SK-N-SH (cell line): ENCODE measurements around the gene EZR. TPM values are rescaled to one million over a fixed set of nuclear protein-coding genes. Genes with fewer than 3 reads are reported as not detected.

Source experiments
- CTCF ChIA-PET: fragments of 300-600, 350-600 bp; formaldehyde crosslinking; extraction: SDS; loops from one replicate; lab custom pipeline; 2021; lab: Yijun Ruan, JAX
- POLR2A ChIA-PET: fragments of 350-600 bp; sonication (Branson Sonifier 250); formaldehyde crosslinking; extraction: SDS; loops from one replicate; lab custom pipeline; 2020; ENCODE audit warnings: antibody characterized with exemption, inconsistent platforms; lab: Yijun Ruan, JAX
- DNase-seq: peaks from one replicate; pipeline ENCODE4 v3.0.0; 2012
- H2AFZ ChIP-seq: fragments of 200-600 bp; sonication (generic); 2 replicates; pipeline ENCODE4 v1.8.1; 2016; ENCODE audit warnings: antibody characterized with exemption, mild to moderate bottlenecking, low read depth
- H3F3A ChIP-seq: fragments of 200-600 bp; sonication (generic); replicated peaks from 2 replicates; pipeline ENCODE3; 2016; ENCODE audit warnings: antibody characterized with exemption, mild to moderate bottlenecking; ENCODE audit not compliant: insufficient read depth
- H3K27ac ChIP-seq, 2 experiments: fragments of 200-500 bp in 1 of 2; fragments of 200-600 bp in 1 of 2; sonication (Bioruptor generic) in 1 of 2; sonication (generic), shearing (Covaris generic) in 1 of 2; 2 replicates each; pipeline versions ENCODE4 v1.5.1 to v1.6.1; 2014 to 2016; ENCODE audit warnings: low read depth in 2 of 2, inconsistent platforms in 1 of 2, low read length in 1 of 2, mild to moderate bottlenecking in 1 of 2, mixed read lengths in 1 of 2
- H3K27me3 ChIP-seq: fragments of 200-600 bp; sonication (generic), shearing (Covaris generic); 2 replicates; pipeline ENCODE4 v1.6.1; 2016; ENCODE audit warnings: mixed run types; ENCODE audit not compliant: insufficient read depth
- H3K36me3 ChIP-seq, 2 experiments: fragments of 200-500 bp in 1 of 2; fragments of 200-600 bp in 1 of 2; sonication (Bioruptor generic) in 1 of 2; sonication (generic) in 1 of 2; replicated peaks in 1 of 2; 2 replicates each; pipeline versions ENCODE3 to v1.5.1; 2014 to 2016; ENCODE audit warnings: low read length in 1 of 2, mild to moderate bottlenecking in 1 of 2; ENCODE audit not compliant: insufficient read depth in 2 of 2, control insufficient read depth in 1 of 2
- H3K4me1 ChIP-seq, 2 experiments: fragments of 200-500 bp in 1 of 2; fragments of 200-600 bp in 1 of 2; sonication (Bioruptor generic) in 1 of 2; sonication (generic), shearing (Covaris generic) in 1 of 2; 2 replicates each; pipeline versions ENCODE4 v1.5.1 to v1.6.1; 2014 to 2016; ENCODE audit warnings: low read depth in 1 of 2, low read length in 1 of 2, mixed run types in 1 of 2; ENCODE audit not compliant: insufficient read depth in 2 of 2, control insufficient read depth in 1 of 2
- H3K4me2 ChIP-seq: fragments of 200-600 bp; sonication (generic), shearing (Covaris generic); 2 replicates; pipeline ENCODE4 v1.6.1; 2017; ENCODE audit warnings: mixed run types
- H3K4me3 ChIP-seq, 2 experiments: fragments of 200-500 bp in 1 of 2; fragments of 200-600 bp in 1 of 2; sonication (Bioruptor generic) in 1 of 2; sonication (generic), shearing (Covaris generic) in 1 of 2; 2 replicates each; pipeline versions ENCODE4 v1.5.1 to v1.8.1; 2014 to 2016; ENCODE audit warnings: low read depth in 2 of 2, inconsistent platforms in 1 of 2, low read length in 1 of 2, mild to moderate bottlenecking in 1 of 2, mixed read lengths in 1 of 2, moderate library complexity in 1 of 2
- H3K79me2 ChIP-seq: fragments of 200-600 bp; sonication (generic); 2 replicates; pipeline ENCODE4 v1.8.1; 2017; ENCODE audit warnings: mild to moderate bottlenecking; ENCODE audit not compliant: insufficient read depth
- H3K9ac ChIP-seq: fragments of 200-600 bp; sonication (generic); 2 replicates; pipeline ENCODE4 v1.6.1; 2017; ENCODE audit warnings: mixed run types
- H3K9me2 ChIP-seq: fragments of 200-600 bp; sonication (generic); 2 replicates; pipeline ENCODE4 v1.6.1; 2017; ENCODE audit warnings: mixed run types
- H3K9me3 ChIP-seq: fragments of 200-600 bp; sonication (generic); 2 replicates; pipeline ENCODE4 v1.6.1; 2017; ENCODE audit warnings: mixed run types, mild to moderate bottlenecking, moderate library complexity
- H4K20me1 ChIP-seq: fragments of 200-600 bp; sonication (generic); 2 replicates; pipeline ENCODE4 v1.6.1; 2017; ENCODE audit warnings: mild to moderate bottlenecking, mixed run types; ENCODE audit not compliant: insufficient read depth
- CHD2 ChIP-seq: fragments of 150-350 bp; IDR thresholded peaks from 2 replicates; pipeline ENCODE4 v1.6.1; 2018; ENCODE audit warnings: low read length; ENCODE audit not compliant: partially characterized antibody
- ELF1 ChIP-seq: IDR thresholded peaks from 2 replicates; pipeline ENCODE4 v1.4.0; 2012
- EZH2phosphoT487 ChIP-seq: fragments of 200-600 bp; sonication (generic); IDR thresholded peaks from 2 replicates; pipeline ENCODE4 v1.6.1; 2017; ENCODE audit warnings: low read depth, mixed run types, mild to moderate bottlenecking, antibody characterized with exemption, moderate library complexity, borderline replicate concordance
- FOSL2 ChIP-seq: IDR thresholded peaks from 2 replicates; pipeline ENCODE4 v1.4.0; 2012; ENCODE audit warnings: low read depth, mild to moderate bottlenecking, moderate library complexity, borderline replicate concordance
- FOXJ3 ChIP-seq: sonication (generic); formaldehyde crosslinking; IDR thresholded peaks from 2 replicates; pipeline ENCODE4 v1.5.1; 2020; ENCODE audit warnings: mild to moderate bottlenecking, missing genetic modification reagents
- GATA2 ChIP-seq: sonication (generic); formaldehyde crosslinking; IDR thresholded peaks from 2 replicates; pipeline ENCODE4 v1.5.0; 2020; ENCODE audit warnings: mild to moderate bottlenecking, missing genetic modification reagents
- IRF3 ChIP-seq: fragments of 150-350 bp; IDR thresholded peaks from 2 replicates; pipeline ENCODE4 v1.6.1; 2016; ENCODE audit warnings: mild to moderate bottlenecking, low read depth, low read length
- JUND ChIP-seq: IDR thresholded peaks from 2 replicates; pipeline ENCODE4 v1.4.0; 2012
- MXI1 ChIP-seq: IDR thresholded peaks from 2 replicates; pipeline ENCODE4 v1.6.1; 2012; ENCODE audit warnings: mild to moderate bottlenecking, low read depth, low read length, improper control_type of control experiment
- NFIC ChIP-seq: IDR thresholded peaks from 2 replicates; pipeline ENCODE4 v1.4.0; 2012; ENCODE audit warnings: borderline replicate concordance
- NRF1 ChIP-seq: IDR thresholded peaks from 2 replicates; pipeline ENCODE4 v1.6.1; 2012; ENCODE audit warnings: low read depth, mild to moderate bottlenecking, low read length
- RCOR1 ChIP-seq: fragments of 150-350 bp; IDR thresholded peaks from 2 replicates; pipeline ENCODE4 v1.6.1; 2017; ENCODE audit warnings: antibody characterized with exemption, low read length
- RFX5 ChIP-seq: IDR thresholded peaks from 2 replicates; pipeline ENCODE4 v1.6.1; 2012; ENCODE audit warnings: mild to moderate bottlenecking, improper control_type of control experiment, low read length
- RXRA ChIP-seq: IDR thresholded peaks from 2 replicates; pipeline ENCODE4 v1.4.0; 2012; ENCODE audit warnings: low read depth, mild to moderate bottlenecking, borderline replicate concordance
- SIN3A ChIP-seq: IDR thresholded peaks from 2 replicates; pipeline ENCODE4 v1.6.1; 2012; ENCODE audit warnings: low read depth, mild to moderate bottlenecking, low read length, moderate library complexity, borderline replicate concordance
- SMC3 ChIP-seq: IDR thresholded peaks from 2 replicates; pipeline ENCODE4 v1.6.1; 2012; ENCODE audit warnings: low read depth, low read length, improper control_type of control experiment
- TEAD4 ChIP-seq: IDR thresholded peaks from 2 replicates; pipeline ENCODE4 v1.4.0; 2012; ENCODE audit warnings: mild to moderate bottlenecking, borderline replicate concordance; ENCODE audit not compliant: insufficient read depth
- USF2 ChIP-seq: fragments of 150-350 bp; IDR thresholded peaks from 2 replicates; pipeline ENCODE4 v1.6.1; 2017; ENCODE audit warnings: antibody characterized with exemption, low read length, low read depth, borderline replicate concordance
- whole genome bisulfite sequencing: methylation state at CpG from one replicate; pipeline ENCODE4 v1.1.6; 2017; ENCODE audit warnings: low lambda C conversion rate; 5-methylcytosine and 5-hydroxymethylcytosine counted together
- polyA plus RNA-seq, 3 experiments: library from polyadenylated mRNA; depleted of rRNA; stranded (reverse); fragments of >200 nt; gene quantifications; 2 replicates each; pipeline ENCODE4 v1.2.3, GENCODE V29; 2012
- TF ChIP-seq, protein P1 (sequence below): IDR thresholded peaks from 2 replicates; pipeline ENCODE4; 2012

EZR gene
- polyA plus RNA-seq, 1 of the 3 experiments (the other 2 are of a cell fraction): 92.0 TPM

DNA sequence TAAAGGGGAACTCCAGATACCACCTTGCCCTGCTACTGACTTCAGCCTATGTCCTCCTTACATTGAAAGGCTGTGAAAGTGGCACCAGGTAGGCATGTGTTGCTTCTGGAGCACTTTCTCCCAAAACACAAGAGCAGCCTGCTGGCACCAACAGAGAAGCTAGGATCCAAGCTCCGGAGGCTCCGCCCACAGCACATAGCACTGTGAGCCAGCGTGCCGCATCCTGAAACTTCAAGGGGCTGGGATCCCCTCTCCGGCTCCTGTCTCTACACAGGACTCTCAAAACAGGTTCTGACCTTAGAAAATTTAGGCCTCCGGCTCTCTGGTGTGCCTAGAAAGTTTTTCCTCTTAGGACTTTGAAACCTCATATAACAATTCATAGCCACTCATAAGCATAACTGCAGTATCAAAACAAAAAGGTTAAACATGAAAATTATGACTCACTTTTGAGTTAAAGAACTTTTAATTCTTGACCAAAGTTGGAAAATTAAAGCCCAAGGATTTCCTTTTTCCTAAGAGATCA, 41.1 kb downstream of the EZR start:
- ChIA-PET CTCF (interaction anchor here (0.6 kb wide), 1 partner anchor 12 kb away, joined by 3 read pairs; no protein-coding TSS in a partner anchor), POLR2A (no interaction called here)
- no peak for DNase-seq
- no peaks in the 10 kb centered on the region for H3K4me1 ChIP-seq
- no peak overlapping the region for H3K4me2 ChIP-seq
- no peaks in the 10 kb centered on the region for H3F3A ChIP-seq
- no peaks in the 10 kb centered on the region for H3K9me2 ChIP-seq
- H3K36me3 ChIP-seq: peaks cover 35 to 65% of the 10 kb centered on the region in 2 experiments
- WGBS: 100% methylated on average over 6 of the region's 6 CpGs
- H3K79me2 ChIP-seq: peaks cover under 1% of the 10 kb centered on the region; the same call in 1 of the 2 replicates
- H3K9ac ChIP-seq: no peak overlapping the region
- H3K27me3 ChIP-seq: no peaks in the 10 kb centered on the region
- no peak overlapping the region for H3K4me3 ChIP-seq
- TF ChIP-seq ELF1: no peak
- no peak for TF ChIP-seq EZH2phosphoT487
- TF ChIP-seq JUND: no peak
- TF ChIP-seq USF2: no peak
- TF ChIP-seq FOSL2: no peak
- no peak for TF ChIP-seq SIN3A
- no peak for TF ChIP-seq TEAD4
- TF ChIP-seq, protein P1, sequence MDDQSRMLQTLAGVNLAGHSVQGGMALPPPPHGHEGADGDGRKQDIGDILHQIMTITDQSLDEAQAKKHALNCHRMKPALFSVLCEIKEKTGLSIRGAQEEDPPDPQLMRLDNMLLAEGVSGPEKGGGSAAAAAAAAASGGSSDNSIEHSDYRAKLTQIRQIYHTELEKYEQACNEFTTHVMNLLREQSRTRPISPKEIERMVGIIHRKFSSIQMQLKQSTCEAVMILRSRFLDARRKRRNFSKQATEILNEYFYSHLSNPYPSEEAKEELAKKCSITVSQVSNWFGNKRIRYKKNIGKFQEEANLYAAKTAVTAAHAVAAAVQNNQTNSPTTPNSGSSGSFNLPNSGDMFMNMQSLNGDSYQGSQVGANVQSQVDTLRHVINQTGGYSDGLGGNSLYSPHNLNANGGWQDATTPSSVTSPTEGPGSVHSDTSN: no peak
- no peak for TF ChIP-seq FOXJ3
- TF ChIP-seq, all 33 proteins: peak for 0
- H2AFZ ChIP-seq: no peak overlapping the region
- H3K27ac ChIP-seq: no peak overlapping the region
- no peaks in the 10 kb centered on the region for H4K20me1 ChIP-seq
- no peaks in the 10 kb centered on the region for H3K9me3 ChIP-seq

GRCh38 chr6:158777510-158777909, 41.7 kb downstream of the EZR start:
- Histone ChIP-seq H3K79me2 (peaks cover 3% of the 10 kb centered on the region; the same call in 1 of the 2 replicates), H3K9me2 (no peaks in the 10 kb centered on the region), H3K27ac (no peak overlapping the region), H3K4me1 (no peaks in the 10 kb centered on the region), H2AFZ (no peak overlapping the region), H3K9ac (no peak overlapping the region), H3K9me3 (no peaks in the 10 kb centered on the region), H4K20me1 (no peaks in the 10 kb centered on the region), H3K36me3 (peaks cover 38 to 65% of the 10 kb centered on the region in 2 experiments), H3F3A (no peaks in the 10 kb centered on the region), H3K27me3 (no peaks in the 10 kb centered on the region), H3K4me2 (no peak overlapping the region), H3K4me3 (no peak overlapping the region)
- TF ChIP-seq CHD2 (no peak), EZH2phosphoT487 (no peak), RXRA (no peak), NFIC (no peak), FOSL2 (no peak), MXI1 (no peak), IRF3 (no peak), NRF1 (no peak), GATA2 (CRISPR knock-in tag) (no peak), RCOR1 (no peak), RFX5 (no peak), FOXJ3 (no peak), SMC3 (no peak)
- WGBS: 91% methylated on average over 3 of the region's 3 CpGs
- ChIA-PET CTCF (interaction anchor here (0.6 kb wide), 1 partner anchor 12 kb away, joined by 3 read pairs; no protein-coding TSS in a partner anchor), POLR2A (no interaction called here)
- no peak for DNase-seq
